Measurements from ENCODE around the gene ZNF511. TPM values are rescaled to one million over a fixed set of nuclear protein-coding genes. Genes with fewer than 3 reads are reported as not detected.

Gene ZNF511
- total RNA-seq, 2 donors from 2014 or later, result 43.4 to 55.6 TPM

- Mint-ChIP-seq H3K27ac (peak overlapping the region in 1 of 2 donors; percentile 10), H3K36me3 (no peaks in the 10 kb centered on the region), H3K9me3 (no peaks in the 10 kb centered on the region)
- ATAC-seq (no peak), DNase-seq (ENCODE audit: low spot score in 2 of 2) (no peak)
Measured at GRCh38 chr10:133361773-133362441, 53.2 kb downstream of the ZNF511 start.

Other genes starting within 250 kb of the ZNF511 start
- not detected for gene ADGRA1, start 221.0 kb upstream of the ZNF511 start, total RNA-seq
- gene KNDC1, start 148.7 kb upstream of the ZNF511 start, total RNA-seq, result under 1 TPM in 1 of 2 donors, not detected in 1; 0.07 TPM
- gene UTF1, start 78.7 kb upstream of the ZNF511 start, total RNA-seq, result not detected
- not detected for gene VENTX, start 71.1 kb upstream of the ZNF511 start, total RNA-seq
- gene ADAM8, start 32.0 kb upstream of the ZNF511 start, total RNA-seq, result 100 to 1,000 TPM; 101 to 201 TPM
- gene TUBGCP2, start within 50 bp of the ZNF511 start, total RNA-seq, result 10 to 100 TPM; 47.9 to 53.3 TPM
- gene CALY, start 28.0 kb downstream of the ZNF511 start, total RNA-seq, result not detected
- not detected for gene PRAP1, start 38.5 kb downstream of the ZNF511 start, total RNA-seq
- 10 to 100 TPM; 24.1 to 24.2 TPM for gene FUOM, start 49.1 kb downstream of the ZNF511 start, total RNA-seq
- 10 to 100 TPM; 58.5 to 86.0 TPM for gene ECHS1, start 64.4 kb downstream of the ZNF511 start, total RNA-seq
- gene PAOX, start 70.3 kb downstream of the ZNF511 start, total RNA-seq, result 1 to 10 TPM; 3.9 to 5.6 TPM
- gene MTG1, start 85.2 kb downstream of the ZNF511 start, total RNA-seq, result 10 to 100 TPM; 39.8 to 65.0 TPM
- gene SPRN, start 115.7 kb downstream of the ZNF511 start, total RNA-seq, result not detected
- gene SCART1, start 145.0 kb downstream of the ZNF511 start, total RNA-seq, result 1 to 10 TPM; 2.1 to 3.8 TPM
- gene CYP2E1, start 218.4 kb downstream of the ZNF511 start, total RNA-seq, result under 1 TPM; 0.32 to 0.99 TPM